NCI-H774 (cell line): Measurements from ENCODE around the gene SEMA4C.

Source experiments
- DNase-seq: peaks from one replicate; lab custom pipeline; 2025; lab: John Stamatoyannopoulos, UW

The SEMA4C gene, protein sequence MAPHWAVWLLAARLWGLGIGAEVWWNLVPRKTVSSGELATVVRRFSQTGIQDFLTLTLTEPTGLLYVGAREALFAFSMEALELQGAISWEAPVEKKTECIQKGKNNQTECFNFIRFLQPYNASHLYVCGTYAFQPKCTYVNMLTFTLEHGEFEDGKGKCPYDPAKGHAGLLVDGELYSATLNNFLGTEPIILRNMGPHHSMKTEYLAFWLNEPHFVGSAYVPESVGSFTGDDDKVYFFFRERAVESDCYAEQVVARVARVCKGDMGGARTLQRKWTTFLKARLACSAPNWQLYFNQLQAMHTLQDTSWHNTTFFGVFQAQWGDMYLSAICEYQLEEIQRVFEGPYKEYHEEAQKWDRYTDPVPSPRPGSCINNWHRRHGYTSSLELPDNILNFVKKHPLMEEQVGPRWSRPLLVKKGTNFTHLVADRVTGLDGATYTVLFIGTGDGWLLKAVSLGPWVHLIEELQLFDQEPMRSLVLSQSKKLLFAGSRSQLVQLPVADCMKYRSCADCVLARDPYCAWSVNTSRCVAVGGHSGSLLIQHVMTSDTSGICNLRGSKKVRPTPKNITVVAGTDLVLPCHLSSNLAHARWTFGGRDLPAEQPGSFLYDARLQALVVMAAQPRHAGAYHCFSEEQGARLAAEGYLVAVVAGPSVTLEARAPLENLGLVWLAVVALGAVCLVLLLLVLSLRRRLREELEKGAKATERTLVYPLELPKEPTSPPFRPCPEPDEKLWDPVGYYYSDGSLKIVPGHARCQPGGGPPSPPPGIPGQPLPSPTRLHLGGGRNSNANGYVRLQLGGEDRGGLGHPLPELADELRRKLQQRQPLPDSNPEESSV

DNA sequence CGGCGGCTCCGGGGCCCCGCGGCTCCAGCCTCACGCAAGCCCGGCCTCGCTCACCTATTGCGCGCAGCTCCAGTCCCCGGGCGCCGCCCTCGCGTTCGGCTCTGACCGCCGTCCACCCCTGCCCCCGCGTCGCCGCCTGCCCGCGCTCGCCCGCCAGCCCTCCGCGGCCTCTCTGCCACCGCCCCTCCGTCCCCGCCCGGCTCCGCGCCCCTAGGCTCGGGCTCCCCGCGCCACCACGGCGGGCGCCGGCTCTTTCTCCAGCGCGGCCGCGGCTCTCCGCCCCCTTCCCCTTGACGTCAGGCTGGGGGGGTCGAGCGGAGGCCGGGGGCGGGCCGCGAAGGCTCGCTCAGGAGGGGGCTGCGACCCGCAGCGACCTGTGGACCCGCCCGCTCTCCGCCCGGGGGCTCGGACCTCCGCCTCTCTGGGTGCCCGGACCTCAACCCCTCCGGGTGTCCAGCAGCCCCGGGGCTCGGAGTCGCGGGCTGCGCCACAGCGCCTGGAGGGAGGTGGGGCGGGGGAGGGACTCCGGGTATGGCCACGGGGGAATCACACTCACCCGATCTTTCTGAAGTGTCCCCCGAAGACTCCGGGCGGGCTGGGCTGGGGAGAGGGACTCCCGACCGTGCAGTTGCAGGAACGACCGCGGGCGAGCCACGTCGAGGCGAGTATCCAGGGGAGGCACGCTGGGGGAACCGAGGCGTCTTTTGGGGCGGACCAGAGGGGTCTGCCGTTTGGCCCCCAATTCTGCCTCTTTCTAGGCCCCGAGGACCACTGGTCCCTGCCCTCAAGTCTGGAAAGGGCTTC, at the start of gene SEMA4C:
SEMA4C (minus strand) TSS at position 259 of the 804 bp plus-strand sequence. CDS start 2,194 bp downstream, outside the sequence.
- peak; percentile 55 for DNase-seq

DNA sequence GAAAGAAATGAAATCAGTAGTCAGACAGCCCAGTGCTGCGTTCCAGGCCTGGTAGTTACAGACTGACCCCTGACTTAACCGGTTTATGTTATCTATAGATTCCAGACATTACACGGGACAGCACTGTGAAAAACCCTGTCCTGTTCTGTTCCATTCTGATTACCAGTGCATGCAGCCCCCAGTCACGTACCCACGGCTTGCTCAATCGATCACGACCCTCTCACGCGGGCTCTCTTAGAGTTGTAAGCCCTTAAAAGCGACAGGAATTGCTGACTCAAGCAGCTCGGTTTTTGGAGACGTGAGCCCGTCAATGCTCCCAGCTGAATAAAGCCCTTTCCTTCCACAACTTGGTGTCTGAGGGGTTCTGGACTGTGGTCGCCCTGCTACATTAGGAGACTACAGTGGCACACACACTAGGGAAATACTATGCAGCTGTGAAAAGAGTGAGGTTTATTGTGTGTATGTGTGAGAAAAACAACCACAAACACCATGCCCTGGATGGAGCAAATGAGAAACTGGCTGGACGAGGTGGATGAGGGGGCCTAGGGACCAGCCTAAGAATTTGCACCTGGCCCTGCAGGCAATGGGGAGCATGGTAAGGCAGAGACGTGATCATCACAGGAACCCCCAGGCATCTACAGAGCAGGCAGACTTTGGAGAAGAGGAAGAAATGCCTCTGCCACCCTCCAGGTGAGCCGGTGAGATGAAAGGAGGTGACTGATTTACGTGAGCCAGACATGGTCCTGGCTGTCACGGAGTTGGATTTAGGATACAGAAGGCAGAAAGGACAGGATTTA, 49.1 kb upstream of the SEMA4C start:
- DNase-seq = no peak

DNA sequence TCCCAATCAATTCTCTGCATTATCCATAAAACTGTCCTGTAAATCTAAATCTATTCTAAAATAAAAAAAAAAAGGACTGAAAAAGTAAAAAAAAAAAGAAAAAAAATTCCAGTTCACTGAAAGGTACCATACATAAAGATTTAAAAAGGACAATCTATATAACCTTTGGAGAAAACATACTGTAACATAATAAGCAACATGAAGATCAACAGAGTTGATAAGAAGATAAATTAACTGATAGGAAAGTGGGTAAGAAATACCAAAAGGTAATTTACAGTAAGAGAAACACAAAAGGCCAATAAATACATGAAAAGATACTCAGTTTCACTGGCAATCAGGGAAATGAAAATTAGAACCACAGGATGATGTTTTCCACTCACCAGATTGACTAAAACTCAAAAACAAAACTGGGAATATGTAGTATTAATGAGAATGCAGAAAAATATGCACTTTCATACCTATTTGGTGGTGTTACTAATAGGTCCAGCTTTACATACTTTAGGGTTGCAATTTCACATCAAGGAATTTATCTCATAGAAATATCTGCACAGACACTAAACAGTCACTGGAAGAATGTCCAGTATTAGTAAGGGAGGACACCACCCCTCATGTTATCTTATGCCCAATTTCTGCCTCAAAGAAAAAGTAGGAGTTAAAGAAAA, 48.3 kb upstream of the SEMA4C start:
- no peak for DNase-seq

DNA sequence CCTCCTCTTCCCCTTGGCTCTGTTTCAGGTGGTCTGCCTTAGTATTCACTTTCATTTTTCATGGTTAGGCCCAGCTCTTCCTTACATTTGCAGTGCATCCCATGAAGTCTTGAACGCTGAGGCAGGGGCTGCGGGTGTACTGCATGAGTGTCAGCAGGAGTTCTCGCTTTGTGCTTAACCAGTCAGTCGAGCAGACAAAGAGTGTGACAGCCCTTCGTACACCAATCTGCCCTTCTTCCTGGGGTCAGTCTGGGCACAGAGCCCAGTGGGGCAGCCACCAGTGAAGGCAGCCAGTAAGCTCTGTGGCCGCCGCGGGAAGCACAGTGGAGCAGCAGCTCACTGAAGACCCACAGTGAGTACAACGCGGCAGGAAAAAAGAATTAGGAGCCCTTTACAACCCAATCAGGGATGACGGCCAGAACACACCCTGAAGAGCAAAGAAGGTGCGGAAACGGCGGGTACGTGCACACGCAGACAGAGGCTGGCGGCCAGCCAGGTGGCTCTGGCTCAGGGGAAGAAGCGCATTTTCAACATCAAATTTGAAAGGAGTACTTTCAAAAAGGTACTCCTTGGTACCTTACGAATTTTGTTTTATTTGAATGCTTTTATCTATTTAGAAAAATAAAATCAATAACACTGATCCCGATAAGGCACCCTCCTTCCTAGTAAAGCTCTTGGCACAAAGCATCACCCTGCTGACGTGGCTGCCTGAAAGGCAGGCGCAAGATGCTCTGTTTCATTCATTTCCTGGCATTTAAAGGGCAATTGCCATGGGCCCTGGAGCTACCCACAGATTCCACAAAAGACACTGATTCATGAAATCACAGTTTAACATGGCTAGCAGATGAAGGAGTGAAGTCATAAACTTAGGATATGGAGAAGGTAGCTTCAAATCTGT, 47.0 kb upstream of the SEMA4C start:
- DNase-seq = peak; percentile 50

DNA sequence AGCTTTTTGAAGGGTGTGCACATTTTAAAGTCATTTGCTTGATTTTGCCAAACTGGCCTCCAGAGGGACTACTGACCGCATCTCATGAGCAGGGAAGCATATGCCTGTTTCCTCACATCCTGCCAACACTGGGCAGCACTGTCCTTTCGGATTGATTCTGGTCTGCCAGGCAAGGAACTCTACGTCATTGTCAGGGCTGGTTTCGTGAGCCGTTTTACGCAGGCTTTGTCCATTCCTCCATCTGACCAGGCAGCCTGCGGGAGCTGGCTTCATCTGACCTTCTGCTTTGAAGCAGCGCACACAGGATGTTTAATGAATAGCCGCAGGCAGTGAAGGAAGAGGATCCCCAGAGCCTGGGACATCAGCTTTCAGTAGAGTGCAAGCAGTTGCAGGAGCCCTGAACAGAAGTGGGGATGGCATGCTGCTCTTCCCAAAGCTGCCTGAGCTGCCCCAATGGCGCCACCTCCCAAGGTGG, 46.3 kb upstream of the SEMA4C start:
- DNase-seq = no peak

DNA sequence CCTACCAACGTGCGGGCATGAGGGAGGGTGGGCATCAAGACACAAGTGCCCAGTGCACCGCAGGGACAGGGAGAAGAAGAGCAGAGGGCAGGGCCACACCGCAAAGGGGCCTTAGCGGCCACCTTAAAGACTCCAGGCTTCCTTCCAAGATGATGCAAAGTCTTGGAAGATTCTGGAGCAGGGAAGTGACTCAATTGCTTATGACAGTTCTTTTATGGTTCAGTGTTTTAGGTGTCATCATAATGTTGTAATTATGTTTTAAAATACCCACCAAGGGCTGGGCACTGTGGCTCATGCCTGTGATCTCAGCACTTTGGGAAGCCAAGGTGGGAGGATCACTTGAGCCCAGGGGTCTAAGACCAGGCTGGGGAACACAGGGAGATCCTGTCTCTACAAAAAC, 44.5 kb upstream of the SEMA4C start:
- no peak for DNase-seq

DNA sequence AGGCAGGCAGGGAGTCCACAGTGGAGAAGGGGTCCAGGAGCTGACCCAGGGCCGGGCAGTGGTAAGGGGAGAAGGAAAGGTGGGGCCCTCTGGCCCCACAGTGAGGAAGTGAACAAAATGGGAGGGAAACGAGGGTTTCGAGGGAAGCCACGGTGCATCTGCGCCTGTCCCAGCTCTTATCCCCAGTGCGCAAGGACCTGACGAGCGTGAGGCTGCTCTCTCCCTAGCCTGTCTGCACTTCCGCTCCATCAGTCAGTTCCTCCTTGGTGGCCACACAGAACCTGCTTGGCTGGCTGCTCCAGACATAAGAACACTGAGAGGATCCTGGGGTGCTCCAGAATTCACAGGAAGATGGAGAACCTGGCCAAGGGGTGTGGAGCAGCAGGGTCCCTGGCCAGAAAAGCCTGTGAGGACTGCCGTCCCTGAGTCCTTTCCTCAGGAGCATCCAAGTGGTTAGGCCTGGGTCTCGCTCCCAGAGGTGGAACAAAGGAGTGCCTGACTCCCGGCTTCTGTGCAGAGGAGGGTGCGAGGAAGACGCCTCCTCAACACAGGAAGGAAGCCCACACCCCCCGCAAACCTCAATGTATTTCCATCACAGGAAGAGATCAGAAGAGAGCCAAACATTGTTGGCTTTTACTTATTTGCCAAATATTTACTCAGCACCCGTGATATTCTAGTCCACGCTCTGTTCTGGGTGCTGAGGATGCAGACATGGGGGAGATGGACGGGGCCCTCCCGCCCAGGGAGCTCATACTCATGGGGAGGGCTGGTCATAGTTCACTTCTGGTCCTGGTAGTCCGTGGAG, 43.7 kb upstream of the SEMA4C start:
- no peak for DNase-seq

DNA sequence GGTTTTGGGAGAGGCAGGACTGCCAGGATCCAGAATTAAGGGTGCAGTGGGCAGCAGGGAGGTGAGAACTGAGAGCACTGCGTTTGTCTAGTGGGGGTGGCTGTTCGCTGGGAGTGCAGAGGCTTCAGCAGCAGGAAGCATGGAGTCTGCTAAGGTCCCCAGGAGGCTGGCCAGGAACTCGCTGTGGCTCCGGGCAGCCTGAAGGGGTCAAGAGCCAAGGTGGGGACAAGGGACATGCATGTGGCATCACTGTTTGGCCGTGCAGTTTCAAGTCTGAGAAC, 43.2 kb upstream of the SEMA4C start:
- DNase-seq = no peak

DNA sequence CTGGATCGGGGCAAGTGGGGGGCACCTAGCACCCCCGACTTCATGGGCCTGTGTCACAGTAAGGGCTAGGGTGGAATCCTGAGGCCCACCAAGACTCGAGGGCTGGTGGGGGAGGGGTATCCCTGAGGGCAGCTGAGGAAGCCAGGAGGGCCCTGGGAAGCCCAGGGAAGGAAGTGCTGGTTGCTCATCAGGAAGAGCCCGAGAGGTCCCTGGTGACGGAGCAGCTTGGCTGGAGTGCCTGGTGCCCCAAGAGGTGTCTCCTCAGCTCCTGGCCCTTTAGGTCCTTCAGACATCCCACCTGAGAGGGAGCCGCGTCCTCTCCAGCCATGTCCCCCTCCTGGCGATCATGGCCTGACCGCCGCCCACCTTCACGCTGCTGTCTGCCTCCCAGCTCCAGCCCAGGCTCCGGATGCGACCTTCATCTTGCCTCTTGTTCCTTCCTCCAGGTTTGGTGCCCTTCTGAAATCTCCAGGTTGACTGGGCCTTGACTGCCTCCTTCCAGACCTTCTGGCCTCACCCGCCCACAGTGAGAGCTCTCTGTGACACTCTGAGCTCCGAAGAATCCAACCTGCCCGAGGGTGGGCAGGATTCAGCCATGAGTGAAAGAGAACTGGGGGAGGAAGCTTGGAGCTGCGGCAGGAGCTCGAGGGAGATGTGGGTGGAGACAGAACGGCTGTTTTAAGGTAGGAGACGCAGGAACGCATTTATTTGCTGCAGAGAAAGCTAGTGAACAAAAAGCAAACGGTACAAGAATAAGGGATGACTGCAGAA, 42.7 kb upstream of the SEMA4C start:
- no peak for DNase-seq

DNA sequence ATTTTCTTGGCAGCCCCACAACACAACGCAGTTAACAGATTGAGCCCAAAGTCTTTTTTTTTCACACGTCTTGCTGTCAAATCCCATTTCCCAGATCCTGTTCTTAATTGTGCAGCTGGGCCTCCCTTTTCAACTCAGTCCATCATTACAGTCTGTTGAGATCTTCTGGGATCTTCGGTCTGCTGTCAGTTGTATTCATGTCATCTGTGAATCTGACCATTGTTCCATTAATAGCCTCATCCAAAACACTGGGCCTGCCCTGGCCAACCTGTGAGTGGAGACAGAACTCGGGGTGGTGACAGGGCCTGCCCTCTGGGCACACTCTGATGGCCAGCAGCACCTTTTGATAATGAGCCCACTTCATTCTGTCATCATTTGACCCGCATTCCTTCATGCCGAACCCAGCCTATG, 39.7 kb upstream of the SEMA4C start:
- DNase-seq = no peak

DNA sequence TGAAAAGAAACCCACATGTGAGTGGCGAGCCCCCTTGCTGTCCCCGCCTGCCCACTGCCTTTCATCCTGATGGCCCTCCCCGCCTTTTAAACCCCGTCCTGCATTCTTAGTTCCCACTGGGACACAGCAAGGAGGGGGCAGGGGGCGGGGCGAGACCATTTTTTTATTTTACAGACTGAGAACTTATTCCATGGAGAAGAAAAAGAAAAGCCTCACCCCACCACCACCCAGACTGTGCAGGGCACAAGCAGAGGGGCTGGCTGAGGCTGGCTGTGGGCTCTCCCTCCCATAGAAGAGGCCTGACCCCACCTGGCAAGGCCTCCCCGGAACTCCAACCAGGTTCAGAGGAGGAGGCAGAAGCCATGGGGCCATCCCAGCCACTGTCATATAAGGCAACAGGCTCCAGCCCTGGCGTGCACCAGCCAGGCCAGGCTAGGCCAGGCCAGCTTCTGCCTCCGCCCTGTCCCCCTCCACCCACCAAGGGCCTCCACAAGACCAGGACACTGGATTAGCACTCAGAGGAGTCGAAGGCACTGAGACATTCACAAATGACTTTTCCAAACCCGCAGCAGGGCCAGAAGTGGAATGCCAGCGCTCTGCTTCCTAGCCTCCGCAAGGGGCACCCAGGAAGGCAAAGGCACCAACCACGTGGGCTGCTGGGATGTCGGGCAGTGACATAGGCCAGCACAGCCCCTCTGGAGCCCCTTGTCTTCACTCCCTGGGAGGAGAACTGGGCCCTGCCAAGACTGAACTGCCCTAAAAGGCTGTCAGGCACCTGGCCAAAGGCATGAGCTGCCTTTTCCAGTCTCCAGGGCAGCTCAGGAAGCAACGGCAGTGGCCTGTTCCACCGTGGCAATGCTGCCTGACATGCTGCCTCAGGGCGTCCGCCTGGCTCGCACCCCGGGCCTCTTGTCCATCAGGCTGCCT, 37.5 kb upstream of the SEMA4C start:
- DNase-seq = no peak

DNA sequence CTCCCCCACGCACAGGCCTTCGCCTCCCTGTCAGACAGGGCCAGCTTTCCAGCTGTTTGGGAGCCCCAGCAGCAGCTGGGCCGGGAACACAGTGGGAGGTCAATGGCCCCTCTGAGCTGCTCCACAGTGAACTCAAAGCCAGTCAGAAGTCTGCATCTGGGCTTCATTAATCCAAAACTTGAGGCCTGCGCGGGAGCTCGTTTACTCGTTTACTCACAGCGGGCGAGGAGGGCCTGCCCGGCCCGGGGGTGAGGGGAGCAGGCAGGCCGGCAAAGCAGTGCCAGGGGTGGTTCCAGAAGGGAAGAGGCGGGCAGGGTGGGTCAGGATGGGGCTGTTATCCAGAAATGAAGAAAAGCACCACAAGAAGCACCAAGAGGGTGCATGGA, 36.8 kb upstream of the SEMA4C start:
- DNase-seq = no peak

DNA sequence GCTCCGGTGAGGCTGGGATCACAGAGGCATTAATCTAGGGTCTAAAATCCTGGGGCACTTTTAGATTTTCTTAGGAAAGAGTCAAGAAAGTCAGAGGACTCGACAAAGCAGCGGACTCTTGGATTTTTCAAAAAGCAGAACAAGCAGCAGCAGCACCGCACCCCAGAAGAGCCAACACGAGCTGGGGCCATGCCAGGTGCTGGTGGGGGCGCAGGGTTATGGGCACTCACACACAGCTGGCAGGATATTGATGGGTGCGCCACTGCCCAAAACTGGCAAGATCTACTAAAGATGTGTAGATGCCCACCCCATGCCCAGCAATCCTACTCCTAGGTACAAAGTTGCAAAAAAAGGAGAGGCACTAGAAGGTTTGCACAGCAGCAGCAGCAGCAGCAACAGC, 33.9 kb upstream of the SEMA4C start:
- DNase-seq = no peak

DNA sequence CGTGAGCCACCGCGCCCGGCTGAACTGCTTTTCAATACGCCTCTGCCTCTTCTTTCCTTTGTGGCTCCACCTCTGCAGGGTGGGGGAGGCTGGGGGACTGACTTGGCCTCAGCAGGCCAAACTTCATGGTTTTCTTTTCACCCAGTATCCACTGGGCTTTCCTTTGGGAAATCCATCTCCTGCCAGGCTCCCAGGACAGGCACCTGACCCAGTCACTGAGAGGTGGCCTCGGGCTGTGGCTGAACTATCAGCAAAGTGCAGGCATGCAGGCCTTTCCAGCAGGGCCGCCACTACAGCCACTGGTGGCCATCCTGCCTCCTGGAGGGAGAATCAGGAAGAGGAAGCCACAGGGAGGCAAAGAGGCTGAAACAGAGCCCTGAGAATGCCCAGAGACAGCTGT, 33.4 kb upstream of the SEMA4C start:
- no peak for DNase-seq

DNA sequence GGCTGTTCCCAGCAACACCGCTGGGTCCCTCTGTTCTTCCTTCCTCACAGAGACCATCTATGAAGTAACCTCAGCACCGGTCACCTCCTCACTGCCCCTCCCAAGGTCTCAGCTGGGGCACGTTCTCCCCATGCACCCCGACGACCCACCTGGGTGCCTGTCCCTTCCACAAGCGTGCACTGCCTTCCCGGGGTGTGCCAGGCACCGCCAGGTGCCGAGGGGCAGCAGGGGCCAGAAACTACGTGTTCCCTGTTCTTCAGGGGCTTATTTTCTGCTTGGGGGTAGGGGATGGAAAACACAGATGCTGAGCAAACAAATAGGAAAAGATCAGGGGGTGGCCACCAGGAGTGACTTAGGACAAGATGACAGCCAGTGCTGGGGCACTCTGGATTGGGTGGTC, 30.4 kb upstream of the SEMA4C start:
- no peak for DNase-seq

DNA sequence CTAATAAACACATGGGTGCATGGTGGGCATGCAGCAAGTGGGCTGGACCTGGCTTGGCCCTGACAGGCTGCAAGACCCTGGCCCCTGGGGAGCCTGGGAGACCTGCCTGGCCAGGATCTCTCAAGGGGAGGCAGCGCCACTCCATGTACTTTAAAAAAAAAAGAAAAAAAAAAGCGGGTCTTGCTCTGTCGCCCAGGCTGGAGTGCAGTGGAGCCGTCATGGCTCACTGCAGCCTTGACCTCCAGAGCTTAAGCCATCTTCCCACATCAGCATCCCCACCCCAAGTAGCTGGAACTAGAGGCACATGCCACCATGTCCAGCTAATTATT, 29.5 kb upstream of the SEMA4C start:
- DNase-seq = no peak

DNA sequence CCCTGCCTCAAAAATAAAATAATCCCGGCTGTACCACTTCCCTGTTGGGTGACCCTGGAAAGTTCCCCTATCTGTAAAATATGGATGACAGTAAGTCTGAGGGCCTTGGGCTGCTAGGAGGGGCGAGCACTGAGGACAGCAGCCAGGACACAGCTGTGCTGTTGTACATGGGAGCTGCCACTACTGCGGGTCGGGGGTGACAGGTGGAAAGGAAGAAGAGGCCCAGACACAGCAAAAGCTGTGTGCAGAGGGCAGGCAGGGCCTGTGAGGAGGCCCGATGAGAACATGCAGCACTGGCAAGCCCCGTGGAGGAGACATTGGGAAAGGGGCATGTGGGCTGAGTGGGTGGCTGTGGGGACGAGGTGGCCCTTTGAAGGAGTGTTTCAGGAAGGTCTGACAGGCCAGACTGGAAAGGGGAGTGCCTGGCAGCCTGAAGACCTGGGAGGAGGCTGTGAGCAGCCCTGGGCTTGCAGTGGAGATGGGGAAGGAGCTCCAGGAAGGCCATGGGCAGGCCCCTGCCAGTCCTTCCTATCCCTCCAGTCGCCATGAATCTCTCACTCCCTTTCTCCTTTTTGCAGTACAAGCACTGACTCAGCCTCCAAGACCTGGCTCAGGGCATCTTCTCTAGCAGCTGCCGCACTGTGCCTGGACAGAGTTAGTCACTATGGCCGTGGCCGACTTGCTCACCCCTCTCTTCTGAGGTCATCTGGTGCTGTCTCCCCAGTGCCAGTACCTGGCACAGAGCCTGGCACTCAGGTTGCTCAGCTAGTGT, 28.9 kb upstream of the SEMA4C start:
- no peak for DNase-seq
